Inflammatory macrophage treated with lipopolysaccharide for 4 hours (primary cell): Measurements from ENCODE around the gene ZFP1.

ENCODE experiments used
- DNase-seq: peaks from one replicate; pipeline ENCODE4 v3.0.0-alpha.2; 2020

ZFP1 gene

DNA sequence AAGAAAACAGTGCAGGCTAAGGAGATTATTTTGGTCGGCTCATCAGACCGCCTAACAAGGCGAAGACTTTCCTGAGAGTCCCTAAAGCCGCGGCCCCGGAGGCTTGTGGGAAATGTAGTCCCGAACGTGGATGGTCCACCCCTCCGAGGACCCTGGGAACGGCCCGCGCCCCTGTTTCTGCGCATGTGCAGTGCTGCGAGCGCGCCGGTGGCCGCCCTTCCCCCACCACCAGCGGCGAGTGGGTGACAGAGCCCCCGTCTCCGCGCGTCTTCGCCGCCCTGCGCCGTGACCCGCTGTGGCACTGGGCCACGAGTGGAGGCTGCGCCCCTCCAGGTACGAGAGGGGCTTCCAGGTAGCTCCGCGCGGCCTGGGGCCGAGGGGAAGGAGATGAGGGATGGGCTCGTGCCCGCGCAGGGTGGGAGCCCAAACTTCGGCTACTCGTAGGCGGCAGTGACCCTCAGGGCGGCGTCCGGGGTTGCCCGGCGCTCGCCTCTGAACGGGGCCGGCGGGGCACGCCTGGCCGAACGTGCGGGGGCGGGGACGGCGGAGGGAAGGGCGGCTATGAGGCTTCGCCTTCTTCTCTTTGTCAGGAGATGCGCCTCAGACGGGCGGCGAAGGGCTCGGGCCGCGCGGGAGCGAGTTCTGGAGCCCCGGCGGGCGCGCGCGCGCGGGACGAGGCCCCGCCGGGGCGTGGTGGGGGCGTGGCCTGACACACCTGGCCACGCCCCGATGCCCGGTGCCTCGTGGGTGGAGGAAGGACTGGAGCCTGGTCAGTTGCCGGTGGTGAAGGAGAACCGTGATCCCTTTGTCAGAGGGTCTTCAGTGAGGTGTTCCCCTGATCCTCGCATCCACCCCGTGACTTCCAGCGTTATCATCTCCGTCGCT is at the start of gene ZFP1:
Gene ZFP1, plus strand, starts transcription at position 214 of the 885 bp plus-strand sequence. CDS start 4,428 bp downstream, outside the sequence.
- peak; percentile 92 for DNase-seq

DNA sequence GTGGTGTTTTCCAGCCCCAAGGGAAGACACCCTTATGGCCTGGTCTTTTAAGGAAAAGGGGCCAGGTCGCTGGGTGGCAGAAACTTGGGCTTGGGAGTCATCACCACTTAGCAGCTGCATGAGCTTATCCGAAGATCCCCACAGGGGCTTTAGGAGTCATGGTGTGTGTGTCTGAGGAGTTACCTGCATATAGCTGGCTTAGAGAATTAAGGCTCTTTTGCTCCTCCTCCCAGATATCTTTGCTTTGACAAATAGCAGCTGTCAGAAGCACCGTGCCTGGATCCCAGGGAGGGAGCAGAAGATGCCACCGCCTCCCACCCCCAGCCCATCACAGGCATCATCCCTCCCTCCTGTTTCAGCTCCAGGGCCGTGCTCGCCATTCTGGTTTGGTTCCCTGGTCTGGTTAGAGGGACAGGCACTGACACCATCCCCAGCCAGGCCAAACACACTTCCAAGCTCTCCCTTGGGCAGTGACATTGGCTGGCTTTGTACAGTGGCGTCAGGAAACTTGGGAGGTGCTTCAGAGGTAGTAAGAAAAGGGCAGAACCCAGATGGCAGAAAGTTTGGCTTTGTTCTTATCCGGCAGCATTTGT is 49.2 kb upstream of the ZFP1 start:
- no peak for DNase-seq

DNA sequence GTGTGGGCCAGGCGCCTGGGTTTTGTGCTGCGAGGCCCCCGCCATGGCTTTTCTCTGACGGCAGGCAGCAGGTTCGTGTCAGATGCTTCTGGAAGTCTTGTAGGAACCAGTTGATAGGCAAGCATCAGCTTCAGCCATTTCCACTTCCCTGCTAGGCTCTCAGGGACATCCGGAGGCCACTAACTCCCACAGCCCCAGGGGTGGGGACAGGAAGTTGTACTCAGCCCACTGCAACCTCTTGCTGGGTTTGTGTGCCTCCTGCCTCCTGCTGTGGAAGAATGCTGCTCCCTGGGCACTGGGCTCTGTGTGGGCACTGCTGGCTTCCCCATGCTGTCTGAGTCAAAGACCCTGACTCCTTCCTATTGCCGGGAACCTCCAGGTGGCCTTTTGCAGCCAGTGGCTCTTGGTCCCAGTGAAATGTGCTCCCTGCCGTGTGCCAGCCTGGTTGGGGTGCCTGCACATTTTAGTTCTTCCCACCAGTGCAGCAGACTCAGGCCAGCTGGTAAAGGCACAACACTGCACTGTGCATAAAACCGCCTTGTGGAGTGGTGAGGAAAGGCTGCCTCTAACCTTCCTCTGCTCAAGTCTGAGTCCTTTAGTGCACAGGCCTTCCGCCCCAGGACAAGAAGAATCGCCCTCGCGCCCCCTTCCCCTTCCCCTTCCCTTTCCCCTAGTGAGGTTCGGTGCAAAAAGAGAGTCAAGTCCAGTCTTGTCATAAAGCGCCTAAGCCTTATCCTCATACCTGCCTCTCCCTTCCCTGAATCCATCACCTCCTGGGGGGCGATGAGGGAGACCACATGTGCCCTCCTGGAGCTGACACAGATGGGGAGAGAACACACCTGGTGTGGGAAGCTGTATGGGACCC is 48.4 kb upstream of the ZFP1 start:
- DNase-seq: peak; percentile 71

DNA sequence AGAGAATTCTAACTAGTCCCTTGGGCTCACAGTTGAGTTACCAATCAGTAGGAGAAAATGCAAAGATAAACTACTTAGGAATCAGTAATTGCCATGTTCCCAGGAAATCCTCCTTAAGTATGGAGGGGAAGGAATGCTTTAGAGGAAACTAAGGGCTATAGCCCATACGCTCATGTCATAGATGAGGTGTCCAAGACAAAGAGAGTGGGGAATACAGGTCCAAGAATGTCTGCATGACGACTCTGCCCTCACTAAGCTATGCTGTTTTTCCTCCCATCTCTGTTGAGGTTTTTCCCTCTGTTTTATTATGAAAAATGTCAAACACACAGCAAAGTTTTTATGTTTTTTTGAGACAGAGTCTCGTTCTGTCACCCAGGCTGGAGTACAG is 47.7 kb upstream of the ZFP1 start:
- DNase-seq: no peak

DNA sequence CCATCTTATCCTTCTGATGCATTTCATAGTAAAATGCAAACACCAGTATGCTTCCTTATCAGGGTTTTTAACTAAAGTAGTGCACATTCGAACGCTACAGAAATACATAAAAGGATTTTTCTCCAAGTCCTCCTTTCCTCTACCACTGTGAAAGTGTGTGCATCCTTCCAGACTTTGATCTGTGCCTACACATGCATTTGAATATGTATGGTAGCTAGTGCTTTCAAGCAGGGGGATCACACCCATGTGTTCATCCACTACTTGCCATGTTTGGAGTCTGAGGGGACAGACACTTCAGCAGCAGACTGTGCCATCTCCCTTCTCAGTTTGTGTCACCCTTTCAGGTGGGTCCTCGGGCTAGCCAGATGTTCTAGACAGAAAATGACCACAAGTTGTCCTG is 46.7 kb upstream of the ZFP1 start:
- DNase-seq: no peak

DNA sequence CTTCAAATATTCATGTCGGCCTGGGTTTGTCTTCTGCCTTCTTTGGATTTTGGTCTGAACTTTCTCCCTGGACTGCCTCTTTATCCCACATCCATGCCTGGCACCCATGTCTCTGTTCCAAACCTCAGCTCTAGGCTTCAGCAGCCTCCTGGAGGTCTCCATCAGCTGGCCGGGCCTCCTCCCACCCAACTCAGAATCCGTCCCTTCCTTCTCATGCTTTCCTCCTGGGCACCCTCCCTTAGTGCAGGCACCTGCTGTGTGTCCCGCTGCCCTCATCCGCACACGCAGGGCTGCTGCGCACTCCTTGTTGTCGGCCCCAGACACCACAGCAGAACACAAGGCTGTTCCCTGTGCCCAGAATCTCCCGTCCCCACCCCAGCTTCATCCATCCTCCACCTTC is 45.7 kb upstream of the ZFP1 start:
- no peak for DNase-seq

DNA sequence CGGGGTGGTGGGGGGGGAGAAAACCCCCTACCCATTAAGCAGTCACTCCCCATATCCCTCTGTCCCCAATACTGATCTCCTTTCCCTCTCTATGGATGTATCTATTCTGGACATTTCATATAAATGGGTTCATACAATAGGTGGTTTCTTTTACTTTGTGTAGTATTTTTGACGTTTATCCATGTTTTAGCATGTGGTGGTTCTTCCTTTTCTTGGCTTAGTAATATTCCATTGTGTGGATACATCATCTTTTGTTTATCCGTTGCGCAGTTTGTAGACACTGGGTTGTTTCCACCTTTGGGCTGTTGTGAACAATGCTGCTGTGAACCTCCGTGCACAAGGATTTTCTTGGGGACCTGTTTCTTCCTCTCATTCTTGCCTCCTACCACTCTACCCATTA is 44.3 kb upstream of the ZFP1 start:
- DNase-seq: no peak

DNA sequence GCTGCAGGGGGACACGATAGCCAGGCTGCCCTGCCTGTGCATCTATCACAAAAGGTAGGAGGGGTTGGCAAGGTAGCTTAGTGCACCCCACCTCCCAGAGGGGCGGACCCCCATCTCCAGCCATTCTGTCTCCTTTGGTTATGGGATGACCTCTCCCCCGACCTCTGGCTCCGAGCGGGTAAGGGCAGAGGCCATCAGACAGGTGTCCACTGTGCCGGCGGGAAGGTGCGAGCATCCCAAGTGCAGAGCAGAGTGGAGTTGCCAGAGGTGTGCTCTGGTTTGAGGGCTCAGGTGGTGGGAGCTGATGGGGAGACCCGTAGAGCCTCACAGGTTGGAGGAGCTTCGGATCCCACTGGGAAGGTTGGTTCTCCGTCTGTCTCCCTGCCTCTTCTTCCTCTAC is 43.5 kb upstream of the ZFP1 start:
- no peak for DNase-seq

DNA sequence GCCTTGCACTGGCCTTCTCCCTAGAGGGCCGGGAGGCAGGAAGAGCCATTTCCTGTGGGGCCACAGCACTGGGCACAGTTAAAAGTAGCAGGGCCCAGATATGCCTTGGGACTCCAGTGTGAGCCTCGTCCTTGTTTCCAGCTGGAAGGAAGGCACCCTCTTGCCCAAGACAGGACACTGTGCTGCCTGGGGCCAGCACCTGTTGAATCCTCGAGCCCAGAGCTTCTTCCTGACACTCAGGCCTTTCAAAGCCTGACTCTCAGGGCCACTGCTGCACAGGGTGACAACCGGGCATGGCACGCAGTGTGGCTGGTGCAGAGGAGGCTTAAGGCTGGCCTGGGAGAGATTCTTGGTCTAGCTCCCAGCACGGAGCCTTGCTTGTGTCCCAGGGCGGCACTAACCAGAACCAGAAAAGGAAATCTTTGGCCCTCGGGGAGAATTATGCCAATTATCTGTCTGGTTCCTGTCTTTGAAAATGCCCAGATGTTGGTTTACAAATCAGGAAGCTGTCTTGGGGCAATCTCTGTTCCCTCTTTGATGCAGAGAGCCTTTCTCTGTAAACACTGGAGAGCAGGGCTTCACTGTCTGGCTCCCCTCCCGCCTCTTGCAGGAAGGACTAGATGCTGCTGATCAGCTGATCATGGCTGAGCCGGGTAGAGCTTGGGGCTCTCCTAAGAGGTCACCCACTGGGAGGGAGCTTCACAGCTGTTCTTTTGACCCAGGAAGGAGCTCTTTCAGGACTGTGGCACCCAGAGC is 42.8 kb upstream of the ZFP1 start:
- DNase-seq: peak; percentile 67

DNA sequence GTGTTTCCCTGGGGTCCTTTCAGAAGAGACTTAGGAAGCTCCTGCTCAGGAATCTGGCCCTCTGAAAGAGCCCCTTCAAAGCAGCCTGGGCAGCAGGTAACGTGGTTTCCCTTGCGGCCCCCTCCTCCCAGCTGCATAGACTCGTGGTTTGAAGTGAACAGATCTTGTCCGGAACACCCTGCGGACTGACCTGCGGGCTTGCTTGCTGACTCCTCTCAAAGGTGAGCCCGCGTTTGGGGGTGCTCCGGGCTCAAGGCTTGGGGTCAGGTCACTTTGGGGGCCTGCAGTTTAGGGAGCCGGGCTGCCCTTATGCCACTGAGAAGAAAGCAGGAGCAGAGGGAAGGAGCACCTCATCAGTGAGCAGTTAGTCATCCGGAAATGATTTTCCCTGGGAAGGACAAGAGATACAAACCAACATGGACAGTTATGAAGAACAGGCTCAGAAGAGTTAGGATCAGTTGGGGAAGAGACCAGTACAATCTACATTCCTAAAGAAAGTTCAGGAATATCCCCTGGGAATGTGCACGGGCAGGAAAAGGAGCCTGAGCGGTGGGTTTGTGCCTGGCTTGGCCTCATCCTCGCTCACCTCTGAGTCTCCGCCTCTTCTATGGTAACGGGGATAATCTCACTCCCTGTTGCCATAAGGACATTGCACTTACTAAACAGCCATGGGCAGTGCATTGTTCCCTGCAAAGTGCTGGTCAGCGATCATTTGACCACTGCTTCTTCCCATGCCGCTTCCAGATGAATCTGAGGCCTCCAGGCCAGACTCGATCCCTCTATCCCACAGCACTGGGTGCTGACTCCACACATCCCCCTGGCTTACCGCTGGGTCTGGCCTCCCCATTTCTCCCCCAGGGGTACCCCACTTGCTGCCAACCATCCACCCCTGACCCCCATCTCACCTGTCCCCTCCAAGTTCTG is 41.7 kb upstream of the ZFP1 start:
- DNase-seq: no peak

DNA sequence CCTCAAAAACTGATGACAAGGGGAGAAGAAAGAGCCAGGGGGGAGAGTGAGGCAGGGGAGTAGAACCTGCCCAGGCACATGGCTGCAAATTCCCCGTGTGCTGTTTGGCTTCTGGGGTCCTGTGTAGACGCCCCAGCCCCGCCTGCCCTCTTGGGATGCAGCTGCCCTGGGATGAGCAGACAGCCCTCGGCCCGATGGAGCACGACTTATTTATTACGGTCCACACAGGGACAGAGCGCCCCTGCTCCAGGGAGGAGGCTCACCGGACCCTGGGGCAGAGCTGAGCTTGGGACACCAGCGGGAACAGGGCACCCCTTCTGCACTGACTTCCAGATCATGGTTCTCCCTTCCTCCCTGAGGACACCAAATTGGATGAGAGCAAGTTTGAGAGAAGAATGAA is 40.8 kb upstream of the ZFP1 start:
- DNase-seq: no peak

DNA sequence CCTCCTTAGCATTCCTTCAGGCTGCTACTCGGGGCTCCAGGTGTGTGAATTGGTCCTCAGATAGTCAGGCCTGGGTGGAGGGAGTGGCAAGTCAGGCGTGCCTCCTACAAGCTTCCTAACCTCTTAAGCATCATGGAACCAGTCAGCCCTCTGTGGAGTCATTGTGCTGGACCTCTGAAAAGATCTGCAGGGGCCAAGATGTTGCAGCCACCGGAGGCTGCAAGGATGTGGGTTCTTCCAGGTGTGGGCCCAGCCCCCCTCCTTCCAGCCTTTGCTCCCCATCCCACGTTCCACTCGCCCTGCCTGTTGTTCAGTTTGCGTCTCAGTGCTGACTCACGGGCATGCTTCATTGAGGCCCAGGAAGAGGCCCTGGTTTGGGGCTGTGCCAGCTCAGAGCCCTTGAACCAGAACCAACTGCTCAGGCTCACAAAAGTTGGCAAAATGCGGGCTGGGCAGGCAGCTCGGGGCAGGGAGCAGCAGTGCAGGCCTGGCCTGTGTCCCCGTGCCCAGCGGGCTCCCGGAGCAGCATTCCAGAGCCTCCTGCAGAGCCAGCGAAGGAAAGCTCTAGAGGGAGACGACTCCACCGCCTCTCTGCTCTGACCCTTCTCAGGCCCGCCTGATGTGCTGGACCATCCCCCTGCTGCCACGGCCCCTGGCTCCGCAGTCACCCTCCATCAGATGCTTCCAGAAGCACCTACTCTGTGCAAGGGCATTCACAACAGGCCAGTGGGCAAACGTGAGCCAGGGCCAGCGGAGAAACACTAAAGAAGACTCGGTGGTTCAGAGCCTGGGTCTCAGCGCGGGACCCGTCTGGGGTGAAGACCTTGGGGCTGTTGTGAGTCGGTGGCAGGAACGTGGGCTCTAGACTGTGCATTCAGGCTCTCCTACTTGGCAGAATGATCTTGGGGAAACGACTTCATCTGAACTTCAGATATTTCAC is 39.3 kb upstream of the ZFP1 start:
- peak; percentile 60 for DNase-seq

DNA sequence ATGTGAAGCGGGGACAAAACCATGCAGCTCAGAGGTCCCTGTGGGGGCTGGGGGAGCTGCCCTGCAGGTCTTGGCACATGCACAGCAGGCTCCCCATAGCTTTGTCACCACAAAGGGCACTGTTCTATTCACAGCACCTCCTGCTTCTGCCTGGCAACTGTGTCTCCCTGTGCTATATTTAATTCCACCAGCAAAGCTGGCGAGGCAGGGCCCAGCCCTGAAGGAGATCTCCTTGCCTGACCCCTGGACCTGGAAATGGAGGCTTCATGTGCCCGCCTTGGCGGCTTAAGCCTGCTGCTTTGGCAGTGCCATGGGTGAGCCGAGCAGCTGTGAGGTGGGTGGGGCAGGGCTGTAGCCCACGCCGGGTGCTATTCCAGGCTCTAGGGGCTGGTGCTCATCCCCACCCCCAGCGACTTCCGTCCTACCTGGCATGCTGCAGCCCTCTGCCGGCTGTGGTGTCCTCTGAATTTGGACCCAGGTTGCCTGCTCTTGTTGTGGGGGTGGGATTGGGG is 38.5 kb upstream of the ZFP1 start:
- DNase-seq: no peak

DNA sequence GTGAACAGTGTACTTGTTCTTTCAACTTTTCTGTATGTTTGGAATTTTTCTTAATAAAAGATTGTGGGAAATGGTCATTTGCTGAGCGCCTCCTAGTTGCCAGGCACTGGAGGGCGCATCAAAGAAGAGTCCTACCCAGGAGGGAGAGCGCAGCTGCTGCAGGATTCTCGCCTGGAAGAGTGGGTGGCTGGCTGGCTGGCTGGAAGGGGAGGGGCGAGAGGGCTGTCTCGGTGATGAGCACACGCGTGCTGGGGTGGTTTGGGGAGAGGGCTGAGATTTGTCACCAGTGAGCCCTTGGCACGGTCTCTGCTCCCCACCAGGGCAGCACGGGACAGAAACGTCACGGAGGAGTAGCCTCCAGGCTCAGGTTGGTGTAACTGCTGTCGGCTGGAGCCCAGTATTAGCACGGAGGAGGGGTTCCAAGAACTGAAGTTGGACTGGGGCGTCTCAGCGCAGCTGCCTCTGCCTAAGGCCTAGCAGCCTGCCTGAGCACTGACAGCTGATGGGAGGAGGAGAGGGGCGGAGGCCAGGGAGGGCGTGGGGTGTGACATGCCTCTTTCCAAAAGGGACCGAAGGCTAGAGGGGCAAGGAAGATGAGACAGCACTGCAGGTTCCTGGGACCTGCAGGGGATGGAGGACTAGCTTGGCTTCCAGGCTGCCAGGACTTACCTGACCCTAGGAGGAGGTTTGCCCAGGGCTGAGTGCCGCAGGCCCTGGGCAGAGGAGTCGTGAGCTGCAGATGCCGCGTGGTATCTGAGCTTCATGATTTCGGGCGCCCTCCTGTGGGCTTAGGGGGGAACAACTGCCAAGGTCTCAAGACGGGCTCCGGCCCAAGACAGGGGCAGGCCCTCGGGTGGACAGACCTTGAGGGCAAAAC is 37.4 kb upstream of the ZFP1 start:
- DNase-seq: peak; percentile 90

DNA sequence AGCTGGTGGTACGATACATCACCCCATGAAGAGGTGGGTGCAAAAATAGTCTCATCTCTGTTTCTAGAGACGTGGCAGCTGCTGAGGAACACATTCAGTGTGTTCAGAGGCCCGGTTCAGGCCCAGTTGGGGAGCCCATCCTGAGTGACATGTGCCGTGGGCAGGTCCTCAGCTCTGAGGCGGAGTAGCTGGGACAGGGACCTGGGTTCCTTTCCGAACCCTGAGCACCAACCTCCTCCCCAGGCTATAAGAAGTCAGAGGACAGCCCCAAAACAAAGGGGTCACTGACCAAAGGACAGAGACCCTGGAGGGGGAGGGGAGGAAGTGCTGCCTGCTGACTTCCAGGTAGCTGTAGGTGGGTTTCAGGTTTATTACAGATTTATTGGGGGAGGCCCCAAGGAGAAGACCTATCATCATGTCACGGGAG is 36.8 kb upstream of the ZFP1 start:
- DNase-seq: no peak

DNA sequence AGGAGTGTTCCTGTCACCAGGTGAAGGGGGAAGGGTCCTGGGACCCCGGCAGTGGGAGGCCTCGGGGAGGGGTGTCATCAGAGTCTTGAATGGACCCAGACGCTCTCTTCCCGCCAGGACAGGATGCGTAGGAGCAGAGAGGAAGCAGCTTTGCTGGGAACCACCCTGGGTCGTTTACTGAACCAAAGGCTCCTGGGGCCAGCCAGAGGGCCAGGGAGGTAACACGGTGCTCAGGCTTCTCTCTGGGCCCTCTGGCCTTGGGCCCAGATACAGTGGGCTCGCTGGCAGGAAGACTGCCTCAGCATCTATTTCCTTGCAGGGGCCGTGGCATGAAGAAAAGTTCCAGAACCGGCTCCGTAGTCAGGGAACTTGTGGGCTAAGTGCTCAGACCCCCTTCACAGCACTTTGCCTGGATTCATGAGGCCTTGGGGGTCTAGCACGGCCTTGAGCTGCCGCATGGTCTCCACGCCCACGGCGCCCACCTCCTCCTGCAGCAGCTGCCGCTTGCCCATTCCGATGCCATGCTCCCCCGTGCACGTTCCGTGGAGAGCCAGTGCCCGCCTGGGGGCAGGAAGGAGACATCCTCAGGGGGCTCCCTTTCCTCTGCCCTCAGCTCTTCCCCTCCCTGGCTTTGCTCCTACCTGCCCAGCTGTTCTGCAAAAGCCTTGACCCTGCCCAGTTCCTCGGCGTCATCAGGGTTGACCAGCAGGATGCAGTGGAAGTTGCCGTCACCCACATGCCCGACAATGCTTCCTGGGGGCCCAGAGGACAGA is 36.2 kb upstream of the ZFP1 start:
- DNase-seq: peak; percentile 39

DNA sequence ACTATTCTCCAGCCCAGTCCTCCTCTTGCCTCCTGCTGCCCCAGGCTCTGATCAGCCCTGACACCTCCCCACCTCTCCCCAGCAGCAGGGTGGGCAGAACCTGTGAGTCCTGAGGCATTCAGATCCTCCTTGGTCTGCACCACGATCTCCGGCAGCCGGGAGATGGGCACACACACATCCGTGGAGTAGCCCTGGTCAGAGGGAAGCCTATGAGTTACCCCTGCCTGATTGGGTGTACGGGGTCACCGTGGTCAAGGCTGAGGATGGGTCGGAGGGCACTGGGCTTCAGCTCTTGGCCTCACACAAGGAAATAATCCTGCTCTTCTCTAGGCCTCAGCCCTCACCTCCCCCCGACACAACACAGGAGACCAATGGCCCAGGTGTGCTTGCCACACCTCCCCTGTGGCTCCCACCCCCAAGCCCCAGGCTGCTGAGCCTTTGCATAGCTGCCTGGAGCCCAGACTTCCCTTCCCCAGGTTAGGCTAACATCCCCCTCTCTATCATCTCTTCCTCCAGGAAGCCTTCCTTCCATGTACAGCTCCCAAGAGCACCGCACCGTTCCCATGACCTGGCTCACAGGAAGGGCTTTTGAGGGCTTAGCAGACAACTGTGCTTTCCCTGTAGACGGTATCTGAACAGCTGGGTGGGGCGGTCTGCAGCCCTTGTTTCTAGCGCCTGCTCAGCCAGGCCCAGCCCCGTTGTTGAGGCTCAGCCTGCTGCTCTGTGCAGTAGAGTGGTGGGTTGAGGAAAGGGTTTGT is 35.4 kb upstream of the ZFP1 start:
- no peak for DNase-seq
